ENCODE results near the gene SLC51B. TPM values are rescaled to one million over a fixed set of nuclear protein-coding genes. Genes with fewer than 3 reads are reported as not detected.

The SLC51B gene
- total and polyA plus RNA-seq, 9 of the 15 experiments (the other 6 are each of a cell fraction or from before 2014, with no cell fraction given) = not detected

- TF ChIP-seq, protein P1, sequence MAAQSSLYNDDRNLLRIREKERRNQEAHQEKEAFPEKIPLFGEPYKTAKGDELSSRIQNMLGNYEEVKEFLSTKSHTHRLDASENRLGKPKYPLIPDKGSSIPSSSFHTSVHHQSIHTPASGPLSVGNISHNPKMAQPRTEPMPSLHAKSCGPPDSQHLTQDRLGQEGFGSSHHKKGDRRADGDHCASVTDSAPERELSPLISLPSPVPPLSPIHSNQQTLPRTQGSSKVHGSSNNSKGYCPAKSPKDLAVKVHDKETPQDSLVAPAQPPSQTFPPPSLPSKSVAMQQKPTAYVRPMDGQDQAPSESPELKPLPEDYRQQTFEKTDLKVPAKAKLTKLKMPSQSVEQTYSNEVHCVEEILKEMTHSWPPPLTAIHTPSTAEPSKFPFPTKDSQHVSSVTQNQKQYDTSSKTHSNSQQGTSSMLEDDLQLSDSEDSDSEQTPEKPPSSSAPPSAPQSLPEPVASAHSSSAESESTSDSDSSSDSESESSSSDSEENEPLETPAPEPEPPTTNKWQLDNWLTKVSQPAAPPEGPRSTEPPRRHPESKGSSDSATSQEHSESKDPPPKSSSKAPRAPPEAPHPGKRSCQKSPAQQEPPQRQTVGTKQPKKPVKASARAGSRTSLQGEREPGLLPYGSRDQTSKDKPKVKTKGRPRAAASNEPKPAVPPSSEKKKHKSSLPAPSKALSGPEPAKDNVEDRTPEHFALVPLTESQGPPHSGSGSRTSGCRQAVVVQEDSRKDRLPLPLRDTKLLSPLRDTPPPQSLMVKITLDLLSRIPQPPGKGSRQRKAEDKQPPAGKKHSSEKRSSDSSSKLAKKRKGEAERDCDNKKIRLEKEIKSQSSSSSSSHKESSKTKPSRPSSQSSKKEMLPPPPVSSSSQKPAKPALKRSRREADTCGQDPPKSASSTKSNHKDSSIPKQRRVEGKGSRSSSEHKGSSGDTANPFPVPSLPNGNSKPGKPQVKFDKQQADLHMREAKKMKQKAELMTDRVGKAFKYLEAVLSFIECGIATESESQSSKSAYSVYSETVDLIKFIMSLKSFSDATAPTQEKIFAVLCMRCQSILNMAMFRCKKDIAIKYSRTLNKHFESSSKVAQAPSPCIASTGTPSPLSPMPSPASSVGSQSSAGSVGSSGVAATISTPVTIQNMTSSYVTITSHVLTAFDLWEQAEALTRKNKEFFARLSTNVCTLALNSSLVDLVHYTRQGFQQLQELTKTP (IDR thresholded peaks at IDR 0.05; ENCODE audit: low read depth in 1 of 2, partially characterized antibody in 2 of 2) = no peak
- no peak for TF ChIP-seq SMARCA5 (IDR thresholded peaks at IDR 0.05)
Measured at GRCh38 chr15:65071381-65071811, 26.2 kb downstream of the SLC51B start (continued).

DNA sequence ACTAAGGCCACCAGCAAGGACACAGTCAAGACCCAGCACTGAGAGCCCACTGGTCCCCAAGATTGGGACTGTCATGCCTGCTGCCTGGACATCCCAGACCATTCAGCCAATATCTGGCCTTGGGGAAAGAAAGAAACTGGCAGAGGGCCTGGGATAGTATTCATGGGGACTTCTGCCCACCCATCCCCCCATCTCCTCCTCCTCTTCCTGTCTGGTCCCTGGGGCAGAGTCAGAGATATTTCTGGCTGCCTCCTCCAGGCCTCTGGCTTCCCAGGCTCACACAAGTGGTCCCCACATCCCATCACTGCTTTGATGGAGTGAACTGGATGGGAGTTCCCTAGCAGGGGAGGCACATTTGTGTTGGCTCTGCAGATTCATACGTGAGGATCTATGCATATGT lies 26.8 kb downstream of the SLC51B start:
- CTCF ChIA-PET (ENCODE audit: low intra/inter-chr PET ratio) = no interaction called here
- ATAC-seq (no peak), DNase-seq (ENCODE audit: extremely low read depth in 1 of 4, low spot score in 3 of 4) (no peak), FAIRE-seq (no peak)
- Histone ChIP-seq H3K36me3 (ENCODE audit: control insufficient read depth, insufficient read depth, low read length) (no peaks in the 10 kb centered on the region), H3K4me1 (replicated peaks in 1 of 2; ENCODE audit: control insufficient read depth in 2 of 2, insufficient read depth in 2 of 2, low read length in 2 of 2) (peaks cover 0 to 16% of the 10 kb centered on the region in 2 experiments; a peak in 1 of 5 replicates), H3K27me3 (ENCODE audit: control insufficient read depth in 2 of 2, insufficient read depth in 2 of 2, low read length in 2 of 2) (peaks cover 3 to 30% of the 10 kb centered on the region in 2 experiments; a peak in 3 of 5 replicates), H3K9me3 (replicated peaks; ENCODE audit: control insufficient read depth, insufficient read depth, low read depth, low read length) (no peaks in the 10 kb centered on the region), H3K79me2 (ENCODE audit: control insufficient read depth, insufficient read depth, low read length) (no peaks in the 10 kb centered on the region), H4K20me1 (replicated peaks; ENCODE audit: control insufficient read depth, insufficient read depth, low read length) (0 out of 2 replicates have a peak, but pooled peaks cover 3% of the 10 kb centered on the region), H3K27ac (ENCODE audit: extremely low read depth, low read depth, low read length) (no peak overlapping the region), H2AFZ (ENCODE audit: low read depth, low read length) (no peak overlapping the region), H3K4me3 (no peak overlapping the region), H3K4me2 (ENCODE audit: insufficient read depth, low read length) (no peak overlapping the region), H3K9me1 (ENCODE audit: control insufficient read depth, insufficient read depth, low read length) (no peaks in the 10 kb centered on the region), H3K9ac (ENCODE audit: insufficient read depth in 1 of 2, low read depth in 2 of 2, low read length in 2 of 2) (no peak overlapping the region)
- in situ Hi-C loops (cut with MboI) (no loop called here), intact Hi-C loops (cut with micrococcal nuclease) (no loop called here)
- WGBS (ENCODE audit: insufficient coverage, low coverage, missing lambda C conversion rate) = 9% methylated on average over 1 of the region's 1 CpG
- no TSS peak for BruUV-seq (replicated peaks)
- POLR2A ChIA-PET = interaction anchor here (0.9 to 1.0 kb wide), 2 partner anchors 12 to 233 kb away, joined by 3 to 4 read pairs; partner anchors contain the start of gene RNU5B-1
- TF ChIP-seq NR2F6 (CRISPR knock-in tag; IDR thresholded peaks at IDR 0.05) (no peak), ATF4 (CRISPR knock-in tag; IDR thresholded peaks at IDR 0.05) (no peak), MAFK (IDR thresholded peaks at IDR 0.05; ENCODE audit: low read length) (no peak)
